ENCODE measurements around the gene LRRC8E.

- TF ChIP-seq GATA2 (IDR thresholded peaks at IDR 0.05; ENCODE audit: low read depth, low read length) (no peak), GATA3 (IDR thresholded peaks at IDR 0.05; ENCODE audit: low read depth, low read length) (no peak)
Measured at GRCh38 chr19:7900401-7900870, 12.1 kb downstream of the LRRC8E start.
